HG03558 (cell line): Measurements from ENCODE around the gene RAPGEF5.
A peak's percentile ranks its signal among the peaks of the same experiment; 100 is the strongest.

Source experiments
- ATAC-seq: cut with Tn5 transposase; IDR thresholded peaks from one replicate; pipeline ENCODE4 v1.9.1; 2021; ENCODE audit warnings: moderate number of reproducible peaks; ENCODE audit not compliant: unreplicated experiment; ENCODE audit errors: extremely low read depth

Gene RAPGEF5, protein sequence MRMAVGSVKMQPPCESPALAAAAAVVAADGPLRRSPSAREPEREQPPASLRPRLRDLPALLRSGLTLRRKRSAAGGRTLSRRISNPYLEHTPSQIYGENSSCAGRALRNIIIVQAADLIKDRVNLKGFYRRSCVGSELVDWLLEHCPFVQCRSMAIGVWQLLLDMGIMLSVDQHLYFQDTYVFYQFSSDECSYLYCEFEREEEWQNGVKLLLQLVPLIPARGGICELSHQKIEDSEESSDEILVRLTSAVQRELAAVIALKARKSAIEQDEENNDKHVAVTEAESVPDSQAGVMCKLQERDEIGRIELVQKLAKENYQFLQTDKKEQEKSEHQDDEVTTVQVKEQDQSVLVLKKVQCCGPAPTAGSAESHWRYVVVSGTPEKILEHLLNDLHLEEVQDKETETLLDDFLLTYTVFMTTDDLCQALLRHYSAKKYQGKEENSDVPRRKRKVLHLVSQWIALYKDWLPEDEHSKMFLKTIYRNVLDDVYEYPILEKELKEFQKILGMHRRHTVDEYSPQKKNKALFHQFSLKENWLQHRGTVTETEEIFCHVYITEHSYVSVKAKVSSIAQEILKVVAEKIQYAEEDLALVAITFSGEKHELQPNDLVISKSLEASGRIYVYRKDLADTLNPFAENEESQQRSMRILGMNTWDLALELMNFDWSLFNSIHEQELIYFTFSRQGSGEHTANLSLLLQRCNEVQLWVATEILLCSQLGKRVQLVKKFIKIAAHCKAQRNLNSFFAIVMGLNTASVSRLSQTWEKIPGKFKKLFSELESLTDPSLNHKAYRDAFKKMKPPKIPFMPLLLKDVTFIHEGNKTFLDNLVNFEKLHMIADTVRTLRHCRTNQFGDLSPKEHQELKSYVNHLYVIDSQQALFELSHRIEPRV

DNA sequence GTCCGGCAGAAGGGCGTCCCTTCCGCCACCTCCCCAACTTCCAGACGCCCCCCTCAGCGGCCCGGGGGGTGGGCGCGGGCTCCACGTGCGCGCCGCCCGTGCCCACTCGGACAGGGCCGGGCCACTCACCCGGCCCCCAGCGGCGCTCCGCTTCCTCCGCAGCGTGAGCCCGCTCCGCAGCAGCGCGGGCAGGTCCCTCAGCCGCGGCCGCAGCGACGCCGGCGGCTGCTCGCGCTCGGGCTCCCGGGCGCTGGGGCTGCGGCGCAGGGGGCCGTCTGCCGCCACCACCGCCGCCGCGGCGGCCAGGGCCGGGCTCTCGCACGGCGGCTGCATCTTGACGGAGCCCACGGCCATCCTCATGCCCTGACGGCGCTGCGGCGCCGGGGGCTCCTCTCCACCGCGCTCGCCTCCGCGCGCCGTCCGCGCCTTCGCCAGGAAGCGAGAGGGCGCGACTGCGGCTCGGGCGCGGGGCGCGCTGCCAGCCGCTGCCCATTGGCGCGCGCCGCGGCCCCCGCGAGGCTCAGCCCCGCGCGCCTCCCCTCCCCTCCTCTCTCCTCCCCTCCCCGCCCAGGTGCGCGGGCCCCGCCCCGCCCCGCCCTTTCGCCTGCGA lies at the start of gene RAPGEF5:
RAPGEF5 (minus strand) TSS at position 454 of the 610 bp plus-strand sequence; CDS start at position 360, 94 bp downstream.
- ATAC-seq: no peak

DNA sequence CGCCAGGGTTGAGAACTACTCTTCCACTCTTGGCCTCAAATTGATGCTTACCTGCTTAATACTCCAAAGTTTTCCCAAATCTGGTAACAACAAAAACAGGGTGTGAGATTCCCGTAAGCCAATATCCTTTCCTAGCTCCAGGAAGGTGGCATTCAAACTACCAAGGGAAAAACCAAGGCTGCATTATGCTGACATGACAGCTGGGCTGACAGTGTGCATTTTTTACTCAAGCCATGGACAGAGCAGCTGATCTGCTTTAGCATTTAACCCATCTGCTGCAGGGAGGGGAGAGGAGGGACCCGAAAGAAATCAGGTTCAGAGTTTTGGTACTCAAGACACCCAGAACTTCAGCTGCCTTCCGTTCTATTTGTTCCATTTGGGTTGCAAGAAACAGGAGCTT lies 49.8 kb upstream of the RAPGEF5 start:
- ATAC-seq: no peak

- no peak for ATAC-seq
Observed at GRCh38 chr7:22404421-22405023, 47.6 kb upstream of the RAPGEF5 start.

- ATAC-seq: no peak
Observed at GRCh38 chr7:22403344-22403743, 46.4 kb upstream of the RAPGEF5 start.

DNA sequence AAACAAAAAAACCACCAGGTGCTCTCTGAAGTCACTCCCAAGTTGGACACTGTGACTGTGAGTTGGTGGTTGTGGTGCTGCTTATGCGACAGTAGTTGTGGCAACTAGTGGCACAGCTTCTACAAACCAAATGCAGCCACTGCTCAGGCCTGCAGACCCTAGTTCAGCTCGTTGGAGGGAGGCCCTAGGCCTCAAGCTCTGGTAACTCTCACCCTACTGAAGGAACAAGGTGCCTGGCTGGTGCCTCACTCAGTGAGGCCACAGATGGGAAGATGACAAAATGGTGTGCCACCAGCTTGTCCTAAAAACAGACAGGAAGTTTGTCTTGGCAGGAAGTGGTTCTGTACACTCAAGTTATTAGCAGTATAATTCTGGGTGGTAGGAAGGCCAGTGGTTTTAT lies 45.3 kb upstream of the RAPGEF5 start:
- no peak for ATAC-seq

DNA sequence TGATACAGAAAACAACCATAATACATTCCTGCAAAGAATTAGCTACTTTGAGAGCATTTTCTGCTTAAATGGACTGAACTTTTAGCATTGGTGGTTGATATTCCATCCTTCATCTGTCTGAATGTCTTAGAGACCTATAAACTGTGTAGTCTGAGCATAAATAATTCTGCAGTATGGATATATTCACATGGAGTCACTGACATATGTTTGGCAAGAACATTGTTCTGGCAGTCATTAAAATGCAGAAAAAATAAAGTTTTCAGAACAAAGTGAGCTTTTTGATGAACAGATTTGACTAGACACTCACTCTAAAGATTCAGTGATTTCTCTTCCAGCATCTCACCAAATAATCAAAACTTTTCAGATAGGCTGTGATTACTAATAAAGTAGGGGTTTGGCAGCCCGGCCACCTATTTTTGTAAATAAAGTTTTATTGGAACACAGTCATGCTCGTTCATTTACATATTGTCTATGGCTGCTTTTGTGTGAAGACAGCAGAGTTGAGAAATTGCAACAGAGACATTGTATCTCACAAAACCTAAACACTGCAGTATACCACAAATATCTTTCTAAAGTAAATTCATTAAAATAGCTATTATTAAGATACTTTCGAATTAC lies 44.1 kb upstream of the RAPGEF5 start:
- no peak for ATAC-seq

DNA sequence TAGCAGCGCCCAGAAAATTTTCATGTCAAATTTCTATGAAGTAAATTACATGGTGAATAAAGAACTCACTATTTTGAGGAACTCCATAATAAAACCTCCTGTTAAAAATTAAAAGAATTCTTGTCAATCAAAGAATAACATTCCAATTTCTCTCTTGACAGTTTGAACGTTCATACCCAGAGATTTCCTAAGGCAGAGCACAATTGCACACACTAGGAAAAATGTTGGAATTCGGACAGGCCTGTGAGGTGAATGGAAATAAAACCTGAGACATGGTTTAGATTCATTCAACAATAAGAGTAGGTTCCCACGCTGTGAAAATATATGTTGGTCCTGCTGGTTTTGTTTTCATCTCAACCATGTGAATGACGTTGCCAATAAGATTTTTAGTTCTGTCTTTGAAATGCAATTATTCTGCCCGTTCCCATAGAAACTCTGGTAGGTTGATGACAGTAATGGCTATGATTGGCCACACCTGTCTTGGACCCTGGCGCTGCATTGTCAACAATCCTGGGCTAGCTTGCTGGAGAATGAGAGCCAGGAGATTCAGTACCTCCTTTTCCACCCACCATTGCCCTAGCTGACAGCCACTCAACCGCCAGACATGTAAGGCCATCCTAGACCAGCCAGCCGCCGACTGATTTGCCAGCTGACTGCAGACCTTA lies 43.3 kb upstream of the RAPGEF5 start:
- ATAC-seq: no peak

GRCh38 chr7:22399546-22399945 lies 42.6 kb upstream of the RAPGEF5 start:
- no peak for ATAC-seq

DNA sequence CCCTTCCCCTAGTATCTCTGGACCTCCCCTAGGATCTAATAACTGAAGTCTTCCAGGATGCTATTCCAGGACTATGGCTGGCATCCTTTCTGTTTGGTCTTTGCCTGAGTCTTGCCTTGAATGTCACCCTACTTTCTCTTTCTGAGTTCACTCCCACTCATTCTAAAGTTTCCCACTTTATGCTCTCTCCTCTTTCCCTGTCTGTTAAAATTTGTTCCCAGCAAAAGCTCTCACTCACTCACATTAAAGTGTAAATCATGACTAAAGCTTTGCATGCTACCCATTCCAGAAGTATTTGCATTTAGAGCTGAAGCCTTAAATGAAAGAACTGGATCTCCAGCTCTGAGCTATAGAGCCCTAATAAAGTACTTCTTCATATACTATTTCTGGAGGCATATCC lies 42.1 kb upstream of the RAPGEF5 start:
- no peak for ATAC-seq

- no peak for ATAC-seq
Observed at GRCh38 chr7:22397981-22398380, 41.0 kb upstream of the RAPGEF5 start.

DNA sequence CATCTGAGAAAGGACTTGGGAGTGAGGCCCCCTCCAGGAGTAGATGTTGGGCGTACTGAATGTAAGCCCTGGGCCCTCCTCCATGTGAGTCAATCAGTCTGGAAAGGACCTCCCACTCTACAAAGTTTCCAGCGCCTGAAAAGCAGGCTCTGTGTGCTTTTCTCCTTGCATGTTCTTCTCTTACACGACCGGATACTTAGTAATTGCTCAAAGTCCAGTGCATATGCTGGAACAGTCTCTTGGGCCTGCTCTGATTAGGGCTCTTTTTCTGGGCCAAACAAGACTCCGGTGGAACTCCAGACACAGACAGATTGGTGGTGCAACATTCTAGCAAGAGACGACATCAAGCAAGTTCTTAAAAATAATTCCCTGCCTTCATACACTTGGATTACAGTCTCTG lies 38.3 kb upstream of the RAPGEF5 start:
- ATAC-seq: no peak

- no peak for ATAC-seq
Observed at GRCh38 chr7:22394739-22395138, 37.8 kb upstream of the RAPGEF5 start.

- no peak for ATAC-seq
Observed at GRCh38 chr7:22393913-22394729, 37.2 kb upstream of the RAPGEF5 start.

GRCh38 chr7:22390516-22390915 lies 33.6 kb upstream of the RAPGEF5 start:
- ATAC-seq: no peak

DNA sequence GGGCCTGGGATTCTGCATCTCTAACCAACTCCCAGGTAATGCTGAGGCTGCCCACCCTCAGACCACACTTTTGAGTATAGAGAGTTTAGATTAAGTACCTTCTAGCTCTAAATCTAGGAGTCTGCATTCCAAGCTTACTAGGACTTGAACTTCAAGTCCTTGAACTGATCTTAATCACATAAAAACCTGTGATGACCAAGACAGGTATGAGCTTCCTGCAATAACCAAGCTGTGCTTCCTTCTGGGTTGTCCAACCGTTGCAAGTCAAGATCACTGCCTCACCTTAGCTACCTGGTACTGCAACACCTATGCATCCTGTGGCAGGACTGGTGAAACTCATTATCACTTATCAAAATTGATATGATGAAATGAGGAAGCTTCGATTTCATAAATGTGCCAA lies 32.9 kb upstream of the RAPGEF5 start:
- ATAC-seq: no peak

GRCh38 chr7:22387583-22387982 lies 30.6 kb upstream of the RAPGEF5 start:
- ATAC-seq: no peak

GRCh38 chr7:22386865-22387264 lies 29.9 kb upstream of the RAPGEF5 start:
- ATAC-seq: peak; percentile 34

GRCh38 chr7:22386206-22386858 lies 29.4 kb upstream of the RAPGEF5 start:
- ATAC-seq: peak; percentile 40
